OCI-LY3 (cell line): ENCODE results near the gene LRRC9.

Source experiments
- CTCF ChIP-seq: fragments of 200-600, 300-600 bp; sonication (generic); IDR thresholded peaks from 2 replicates; pipeline ENCODE4 v1.5.1; 2014; ENCODE audit warnings: antibody characterized with exemption, low read length, low read depth
- EZH2phosphoT487 ChIP-seq: fragments of 200-600 bp; shearing (Covaris generic); IDR thresholded peaks from 2 replicates; pipeline ENCODE4 v1.6.1; 2018; ENCODE audit warnings: antibody characterized with exemption, mixed run types, low read depth

- TF ChIP-seq CTCF (peak; percentile 85), EZH2phosphoT487 (no peak)
These were observed 22.1 kb upstream of the LRRC9 start for GRCh38 chr14:59897757-59898383.
